H1 (cell line): ENCODE data around the gene IRF2BP1. TPM values are rescaled to one million over a fixed set of nuclear protein-coding genes. Genes with fewer than 3 reads are reported as not detected.

Source experiments
- CTCF ChIA-PET: fragments of 300-600 bp; sonication (Branson Sonifier 250); formaldehyde crosslinking; loops from one replicate; lab custom pipeline; 2021; ENCODE audit not compliant: partially characterized antibody; lab: Charles Lee
- POLR2A ChIA-PET: fragments of 300-600 bp; sonication (Branson Sonifier 250); formaldehyde crosslinking; loops from one replicate; lab custom pipeline; 2021; ENCODE audit warnings: inconsistent platforms; ENCODE audit not compliant: partially characterized antibody; lab: Charles Lee
- DNase-seq, 2 experiments: peaks; one replicate each; pipeline versions ENCODE4 v3.0.0 to v3.0.0-alpha.2; 2010 to 2022; ENCODE audit warnings: low spot score in 2 of 2, low read depth in 1 of 2, mixed read lengths in 1 of 2
- FAIRE-seq: peaks from 2 replicates; lab custom pipeline; 2011; peaks lifted over from hg19 to GRCh38; lab: Jason Lieb, UNC
- H2AFZ ChIP-seq: 2 replicates; pipeline ENCODE4 v1.8.1; 2012; ENCODE audit warnings: low read length, inconsistent platforms
- H2AK5ac ChIP-seq: 2 replicates; pipeline ENCODE4 v1.6.1; 2013; ENCODE audit warnings: low read depth, low read length
- H2BK120ac ChIP-seq: replicated peaks from 2 replicates; pipeline ENCODE3; 2013; ENCODE audit warnings: low read depth, low read length, inconsistent platforms
- H2BK12ac ChIP-seq: 2 replicates; pipeline ENCODE4 v1.6.1; 2013; ENCODE audit warnings: low read depth, low read length
- H2BK15ac ChIP-seq: 2 replicates; pipeline ENCODE4 v1.6.1; 2013; ENCODE audit warnings: low read length
- H2BK20ac ChIP-seq: 2 replicates; pipeline ENCODE4 v1.6.1; 2013; ENCODE audit warnings: low read length
- H2BK5ac ChIP-seq: 2 replicates; pipeline ENCODE4 v1.6.1; 2013; ENCODE audit warnings: low read depth, low read length
- H3K14ac ChIP-seq: 2 replicates; pipeline ENCODE4 v1.6.1; 2013; ENCODE audit warnings: inconsistent platforms; ENCODE audit not compliant: insufficient read length
- H3K18ac ChIP-seq: 2 replicates; pipeline ENCODE4 v1.6.1; 2013; ENCODE audit warnings: low read length; ENCODE audit errors: extremely low read depth
- H3K23ac ChIP-seq: 2 replicates; pipeline ENCODE4 v1.6.1; 2013; ENCODE audit warnings: inconsistent platforms; ENCODE audit not compliant: insufficient read length
- H3K23me2 ChIP-seq: 2 replicates; pipeline ENCODE4 v1.6.1; 2013; ENCODE audit warnings: low read depth, low read length
- H3K27ac ChIP-seq: 2 replicates; pipeline ENCODE4 v1.6.1; 2011; ENCODE audit warnings: low read depth, low read length, inconsistent platforms
- H3K27me3 ChIP-seq, 4 experiments: replicated peaks in 1 of 4; 1 replicate in 1 of 4; 2 replicates in 3 of 4; pipeline versions ENCODE4 v1.6.1 to v1.8.1; 2011 to 2013; ENCODE audit warnings: low read length in 3 of 4, mild to moderate bottlenecking in 3 of 4, inconsistent platforms in 2 of 4, mixed read lengths in 2 of 4, moderate library complexity in 1 of 4; ENCODE audit not compliant: control insufficient read depth in 3 of 4, insufficient read depth in 3 of 4; ENCODE audit errors: extremely low read depth in 1 of 4
- H3K36me3 ChIP-seq, 4 experiments: 2 replicates each; pipeline versions ENCODE4 v1.6.1 to v1.8.1; 2011 to 2013; ENCODE audit warnings: mild to moderate bottlenecking in 4 of 4, low read length in 3 of 4, moderate library complexity in 2 of 4, control low read depth in 1 of 4, inconsistent platforms in 1 of 4; ENCODE audit not compliant: insufficient read depth in 4 of 4, control insufficient read depth in 2 of 4
- H3K4ac ChIP-seq: replicated peaks from 2 replicates; pipeline ENCODE3; 2013; ENCODE audit warnings: low read length, low read depth, mixed read lengths, inconsistent platforms; ENCODE audit not compliant: insufficient read length
- H3K4me1 ChIP-seq, 4 experiments: replicated peaks in 1 of 4; 1 replicate in 1 of 4; 2 replicates in 3 of 4; pipeline versions ENCODE4 v1.6.1 to v1.8.1; 2011 to 2013; ENCODE audit warnings: low read length in 3 of 4, inconsistent platforms in 2 of 4, mixed read lengths in 1 of 4; ENCODE audit not compliant: insufficient read depth in 4 of 4, control insufficient read depth in 3 of 4
- H3K4me2 ChIP-seq, 2 experiments: 2 replicates each; pipeline versions ENCODE4 v1.6.1 to v1.8.1; 2011 to 2013; ENCODE audit warnings: low read depth in 2 of 2, low read length in 2 of 2, control low read depth in 1 of 2, inconsistent platforms in 1 of 2, mild to moderate bottlenecking in 1 of 2; ENCODE audit not compliant: insufficient read depth in 1 of 2
- H3K4me3 ChIP-seq, 4 experiments: fragments of 200-600, 300-600 bp in 1 of 4; sonication (generic), shearing (Covaris generic), sonication (Bioruptor Twin) in 1 of 4; 2 replicates each; pipeline versions ENCODE4 v1.5.1 to v1.8.1; 2011 to 2016; ENCODE audit warnings: low read length in 4 of 4, low read depth in 3 of 4, control low read depth in 2 of 4, inconsistent platforms in 2 of 4, mild to moderate bottlenecking in 2 of 4, mixed read lengths in 1 of 4, moderate library complexity in 1 of 4; ENCODE audit not compliant: insufficient read depth in 2 of 4; ENCODE audit errors: extremely low read depth in 1 of 4
- H3K56ac ChIP-seq: replicated peaks from 2 replicates; pipeline ENCODE3; 2013; ENCODE audit warnings: low read depth, mild to moderate bottlenecking, mixed read lengths, low read length, inconsistent platforms; ENCODE audit not compliant: insufficient read length
- H3K79me1 ChIP-seq: 2 replicates; pipeline ENCODE4 v1.6.1; 2013; ENCODE audit warnings: low read depth, low read length, control low read depth
- H3K79me2 ChIP-seq, 2 experiments: 2 replicates each; pipeline versions ENCODE4 v1.6.1 to v1.8.1; 2012 to 2013; ENCODE audit warnings: low read length in 2 of 2, mild to moderate bottlenecking in 2 of 2, inconsistent platforms in 1 of 2; ENCODE audit not compliant: insufficient read depth in 2 of 2, control insufficient read depth in 1 of 2
- H3K9ac ChIP-seq, 4 experiments: replicated peaks in 1 of 4; 1 replicate in 1 of 4; 2 replicates in 3 of 4; pipeline versions ENCODE4 v1.6.1 to v1.8.1; 2011 to 2013; ENCODE audit warnings: low read depth in 3 of 4, low read length in 3 of 4, control low read depth in 2 of 4, mild to moderate bottlenecking in 2 of 4, moderate library complexity in 2 of 4, inconsistent platforms in 1 of 4; ENCODE audit errors: extremely low read depth in 1 of 4
- H3K9me3 ChIP-seq, 2 experiments: 2 replicates each; pipeline versions ENCODE4 v1.6.1 to v1.8.1; 2012 to 2013; ENCODE audit warnings: mild to moderate bottlenecking in 2 of 2, moderate library complexity in 2 of 2, control low read depth in 1 of 2, inconsistent platforms in 1 of 2, low read depth in 1 of 2, low read length in 1 of 2, mixed read lengths in 1 of 2; ENCODE audit not compliant: insufficient read depth in 2 of 2
- H4K20me1 ChIP-seq, 2 experiments: replicated peaks in 1 of 2; 2 replicates each; pipeline versions ENCODE3 to v1.8.1; 2011 to 2013; ENCODE audit warnings: inconsistent platforms in 2 of 2, low read length in 2 of 2, mild to moderate bottlenecking in 1 of 2; ENCODE audit not compliant: insufficient read depth in 2 of 2, control insufficient read depth in 1 of 2
- H4K5ac ChIP-seq: 2 replicates; pipeline ENCODE4 v1.6.1; 2013; ENCODE audit warnings: low read length, low read depth, mixed read lengths, inconsistent platforms; ENCODE audit not compliant: insufficient read length
- H4K8ac ChIP-seq: 2 replicates; pipeline ENCODE4 v1.8.0; 2013; ENCODE audit warnings: mild to moderate bottlenecking, moderate library complexity, low read length, inconsistent platforms; ENCODE audit not compliant: insufficient read depth; ENCODE audit errors: extremely low read depth
- H4K91ac ChIP-seq: replicated peaks from 2 replicates; pipeline ENCODE3; 2013; ENCODE audit warnings: low read length, mixed read lengths, inconsistent platforms; ENCODE audit not compliant: insufficient read length
- CBX8 ChIP-seq: fragments of 300-800, 300-1000 bp; sonication (generic); IDR thresholded peaks from 2 replicates; pipeline ENCODE4 v1.7.1; 2016; ENCODE audit warnings: low read depth, low read length, borderline replicate concordance
- EGR1 ChIP-seq: IDR thresholded peaks from 2 replicates; pipeline ENCODE4 v1.6.1; 2011; ENCODE audit warnings: low read depth, low read length, borderline replicate concordance
- GABPA ChIP-seq: IDR thresholded peaks from 2 replicates; pipeline ENCODE4 v1.6.1; 2011; ENCODE audit warnings: mild to moderate bottlenecking, low read length, moderate library complexity, borderline replicate concordance; ENCODE audit not compliant: insufficient read depth
- NANOG ChIP-seq: IDR thresholded peaks from 2 replicates; pipeline ENCODE4 v1.6.1; 2011; ENCODE audit warnings: low read length, low read depth, mild to moderate bottlenecking, inconsistent platforms; ENCODE audit not compliant: insufficient read depth, poor library complexity, severe bottlenecking
- NRF1 ChIP-seq: IDR thresholded peaks from 2 replicates; pipeline ENCODE4 v1.6.1; 2011; ENCODE audit warnings: mild to moderate bottlenecking, low read depth, low read length, improper control_type of control experiment
- RXRA ChIP-seq: IDR thresholded peaks from 2 replicates; pipeline ENCODE4 v1.6.1; 2011; ENCODE audit warnings: low read depth, mild to moderate bottlenecking, low read length, moderate library complexity; ENCODE audit not compliant: insufficient read depth
- SAP30 ChIP-seq: fragments of 300-600 bp; sonication (generic); IDR thresholded peaks from 2 replicates; pipeline ENCODE4 v1.7.1; 2012; ENCODE audit warnings: low read length, moderate library complexity, mild to moderate bottlenecking, inconsistent platforms; ENCODE audit not compliant: insufficient read depth, insufficient replicate concordance
- WGBS, 2 experiments: shearing (Covaris generic) in 1 of 2; methylation state at CpG; one replicate each; pipeline versions ENCODE4 v1.1.6 to v1.1.7; 2013 to 2015; ENCODE audit warnings: low lambda C conversion rate in 2 of 2, mixed read lengths in 2 of 2, inconsistent platforms in 1 of 2, low coverage in 1 of 2, missing lambda C conversion rate in 1 of 2; ENCODE audit not compliant: insufficient replicate concordance in 2 of 2, insufficient coverage in 1 of 2, insufficient read length in 1 of 2; ENCODE audit errors: extremely low coverage in 1 of 2, missing lambda C conversion rate in 1 of 2; 5-methylcytosine and 5-hydroxymethylcytosine counted together
- polyA plus RNA-seq, 7 experiments: library from polyadenylated mRNA; depleted of rRNA in 3 of 7; stranded (reverse) in 5 of 7; unstranded in 2 of 7; fragments of >200 nt in 5 of 7; fragments of 200-250 nt in 2 of 7; gene quantifications; 1 replicate in 5 of 7; 2 replicates in 1 of 7; 4 replicates in 1 of 7; pipeline versions ENCODE4 v1.2.1 to v1.2.3, GENCODE V29; 2011 to 2013; ENCODE audit warnings: missing spikeins in 2 of 7, mixed read lengths in 2 of 7
- total RNA-seq: library from RNA; stranded (reverse); fragmentation: NEBNext Ultra II Directional; extraction: Animal tissue kit (Norgen Biotek cat#: 25700); gene quantifications from 2 replicates; pipeline ENCODE4 v1.2.1, GENCODE V29; 2021
- TF ChIP-seq, protein P1 (sequence below): IDR thresholded peaks from 2 replicates; pipeline ENCODE4 v1.6.1; 2012; ENCODE audit warnings: inconsistent platforms
- TF ChIP-seq, protein P2 (sequence below): IDR thresholded peaks from 2 replicates; pipeline ENCODE4 v1.6.1; 2012; ENCODE audit warnings: inconsistent platforms

Gene IRF2BP1
- total and polyA plus RNA-seq, 2 of the 8 experiments (the other 6 are each of a cell fraction or from before 2014, with no cell fraction given) = 12.1 to 24.4 TPM

DNA sequence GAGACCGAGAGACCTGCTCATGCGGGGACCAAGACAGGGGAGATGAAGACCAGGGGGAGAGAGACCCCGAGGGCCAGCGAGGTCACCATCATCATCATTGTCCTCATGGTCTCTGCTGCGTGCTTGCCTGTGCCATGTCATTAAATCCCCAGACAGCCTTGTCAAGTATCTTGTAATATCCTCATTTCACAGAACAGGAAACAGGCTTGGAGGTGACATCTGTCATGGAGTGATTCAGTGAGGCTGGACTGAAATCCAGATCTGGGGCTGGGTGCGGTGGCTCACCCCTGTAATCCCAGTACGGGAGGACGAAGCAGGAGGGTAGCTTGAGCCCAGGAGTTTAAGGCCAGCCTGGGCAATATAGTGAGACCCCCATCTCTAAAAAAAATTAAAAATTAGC lies 34.5 kb upstream of the IRF2BP1 start:
- Histone ChIP-seq H3K23ac (no peak overlapping the region), H2AFZ (peak overlapping the region; percentile 92), H4K91ac (no peak overlapping the region), H3K4ac (no peak overlapping the region), H3K56ac (no peak overlapping the region), H2BK12ac (no peak overlapping the region), H4K8ac (no peak overlapping the region), H2AK5ac (no peak overlapping the region), H3K9me3 (no peaks in the 10 kb centered on the region), H3K79me1 (no peaks in the 10 kb centered on the region), H4K20me1 (no peaks in the 10 kb centered on the region), H2BK15ac (no peak overlapping the region), H3K18ac (no peak overlapping the region), H3K9ac (no peak overlapping the region), H2BK5ac (no peak overlapping the region; the same call in 1 of the 2 replicates), H3K23me2 (no peaks in the 10 kb centered on the region), H3K27me3 (no peaks in the 10 kb centered on the region), H3K36me3 (no peaks in the 10 kb centered on the region), H3K14ac (no peak overlapping the region), H3K27ac (no peak overlapping the region), H3K79me2 (no peaks in the 10 kb centered on the region), H3K4me2 (no peak overlapping the region), H4K5ac (no peak overlapping the region), H2BK20ac (no peak overlapping the region), H3K4me1 (no peaks in the 10 kb centered on the region; a peak in 2 of 7 replicates), H3K4me3 (no peak overlapping the region), H2BK120ac (no peak overlapping the region)
- ChIA-PET POLR2A (interaction anchor here (1.5 kb wide), 1 partner anchor 17 kb away, joined by 3 read pairs; no protein-coding TSS in a partner anchor), CTCF (interaction anchor here (0.6 to 1.2 kb wide), 2 partner anchors 13 to 34 kb away, joined by 3 read pairs; partner anchors contain the start of gene IRF2BP1)
- DNase-seq (no peak), FAIRE-seq (no peak)
- WGBS, 2 experiments = 91% methylated on average over 8 of the region's 8 CpGs; no CpG with 5 or more reads in 1 of the 2 experiments
- TF ChIP-seq, protein P1, sequence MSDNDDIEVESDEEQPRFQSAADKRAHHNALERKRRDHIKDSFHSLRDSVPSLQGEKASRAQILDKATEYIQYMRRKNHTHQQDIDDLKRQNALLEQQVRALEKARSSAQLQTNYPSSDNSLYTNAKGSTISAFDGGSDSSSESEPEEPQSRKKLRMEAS = no peak
- TF ChIP-seq GABPA = no peak
- TF ChIP-seq EGR1 = no peak
- no peak for TF ChIP-seq NRF1
- TF ChIP-seq SAP30 = no peak
- TF ChIP-seq CBX8 = no peak
- TF ChIP-seq RXRA = no peak
- TF ChIP-seq, protein P2, sequence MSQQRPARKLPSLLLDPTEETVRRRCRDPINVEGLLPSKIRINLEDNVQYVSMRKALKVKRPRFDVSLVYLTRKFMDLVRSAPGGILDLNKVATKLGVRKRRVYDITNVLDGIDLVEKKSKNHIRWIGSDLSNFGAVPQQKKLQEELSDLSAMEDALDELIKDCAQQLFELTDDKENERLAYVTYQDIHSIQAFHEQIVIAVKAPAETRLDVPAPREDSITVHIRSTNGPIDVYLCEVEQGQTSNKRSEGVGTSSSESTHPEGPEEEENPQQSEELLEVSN = no peak
- no peak for TF ChIP-seq NANOG
